HG03039 (cell line): ENCODE data around the gene DCP1A.
"Not testable (repeated sequence)": the region's sequence is repeated elsewhere in the genome, so short reads cannot be mapped to it uniquely, and the experiment has no call there.

Source experiments
- ATAC-seq: cut with Tn5 transposase; IDR thresholded peaks from one replicate; pipeline ENCODE4 v1.9.1; 2021; ENCODE audit warnings: mild to moderate bottlenecking, moderate library complexity; ENCODE audit not compliant: unreplicated experiment

DCP1A gene

GRCh38 chr3:53347261-53348064, at the start of gene DCP1A:
Gene DCP1A (minus strand): TSS chr3:53347543. CDS start chr3:53347517, 26 bp downstream.
- peak; percentile 93 for ATAC-seq

GRCh38 chr3:53384465-53385423, 37.4 kb upstream of the DCP1A start:
- ATAC-seq = no peak

- ATAC-seq = no peak
Observed at GRCh38 chr3:53382106-53382505, 34.8 kb upstream of the DCP1A start.

GRCh38 chr3:53380306-53380705, 33.0 kb upstream of the DCP1A start:
- ATAC-seq = no peak

- ATAC-seq = no peak
Observed at GRCh38 chr3:53379898-53380297, 32.6 kb upstream of the DCP1A start.

- ATAC-seq = no peak
Observed at GRCh38 chr3:53377794-53378193, 30.5 kb upstream of the DCP1A start.

GRCh38 chr3:53376679-53377078, 29.3 kb upstream of the DCP1A start:
- no peak for ATAC-seq

GRCh38 chr3:53375019-53375418, 27.7 kb upstream of the DCP1A start:
- ATAC-seq = no peak

- not testable (repeated sequence) for ATAC-seq
Observed at GRCh38 chr3:53370719-53371118, 23.4 kb upstream of the DCP1A start.

GRCh38 chr3:53361852-53362251, 14.5 kb upstream of the DCP1A start:
- no peak for ATAC-seq

- ATAC-seq = no peak
Observed at GRCh38 chr3:53357458-53357857, 10.1 kb upstream of the DCP1A start.

GRCh38 chr3:53354945-53355498, 7.7 kb upstream of the DCP1A start:
- ATAC-seq = no peak

- no peak for ATAC-seq
Observed at GRCh38 chr3:53353202-53353601, 5.9 kb upstream of the DCP1A start.

GRCh38 chr3:53350652-53351051, 3.3 kb upstream of the DCP1A start:
- ATAC-seq = no peak

- ATAC-seq = not testable (repeated sequence)
Observed at GRCh38 chr3:53348118-53348517, 775 bp upstream of the DCP1A start.

- ATAC-seq = no peak
Observed at GRCh38 chr3:53346922-53347260, 452 bp downstream of the DCP1A start.

GRCh38 chr3:53346514-53346913, 829 bp downstream of the DCP1A start:
- ATAC-seq = no peak

GRCh38 chr3:53342353-53342752, 5.0 kb downstream of the DCP1A start:
- ATAC-seq = no peak

GRCh38 chr3:53337167-53337940, 10.0 kb downstream of the DCP1A start:
- no peak for ATAC-seq

- no peak for ATAC-seq
Observed at GRCh38 chr3:53334742-53335141, 12.6 kb downstream of the DCP1A start.

- no peak for ATAC-seq
Observed at GRCh38 chr3:53331871-53332270, 15.5 kb downstream of the DCP1A start.
